EL (cell line): Measurements from ENCODE around the gene HSD17B2.

Experiments
- DNase-seq: peaks from one replicate; pipeline ENCODE4 v3.0.0-alpha.2; 2016

HSD17B2 gene

GRCh38 chr16:82020051-82020450 lies 15.0 kb upstream of the HSD17B2 start:
- DNase-seq: no peak

- DNase-seq: no peak
Measured at GRCh38 chr16:82023206-82023605, 11.8 kb upstream of the HSD17B2 start.

GRCh38 chr16:82024316-82024715 lies 10.7 kb upstream of the HSD17B2 start:
- DNase-seq: no peak

GRCh38 chr16:82024883-82025282 lies 10.2 kb upstream of the HSD17B2 start:
- no peak for DNase-seq

- DNase-seq: no peak
Measured at GRCh38 chr16:82027629-82028064, 7.4 kb upstream of the HSD17B2 start.

GRCh38 chr16:82031116-82032084 lies 3.7 kb upstream of the HSD17B2 start:
- DNase-seq: peak; percentile 60

- no peak for DNase-seq
Measured at GRCh38 chr16:82033006-82033405, 2.0 kb upstream of the HSD17B2 start.

GRCh38 chr16:82033683-82034300 lies 1.3 kb upstream of the HSD17B2 start:
- no peak for DNase-seq

GRCh38 chr16:82037251-82037650 lies 2.2 kb downstream of the HSD17B2 start:
- no peak for DNase-seq

- no peak for DNase-seq
Measured at GRCh38 chr16:82037666-82038065, 2.6 kb downstream of the HSD17B2 start.

GRCh38 chr16:82040296-82040695 lies 5.2 kb downstream of the HSD17B2 start:
- DNase-seq: no peak

- DNase-seq: no peak
Measured at GRCh38 chr16:82041542-82041941, 6.5 kb downstream of the HSD17B2 start.

GRCh38 chr16:82042144-82042543 lies 7.1 kb downstream of the HSD17B2 start:
- DNase-seq: no peak

GRCh38 chr16:82042846-82043245 lies 7.8 kb downstream of the HSD17B2 start:
- no peak for DNase-seq

- peak; percentile 67 for DNase-seq
Measured at GRCh38 chr16:82043680-82044584, 8.9 kb downstream of the HSD17B2 start.

GRCh38 chr16:82044585-82044911 lies 9.5 kb downstream of the HSD17B2 start:
- peak; percentile 7 for DNase-seq

- DNase-seq: no peak
Measured at GRCh38 chr16:82045465-82045864, 10.4 kb downstream of the HSD17B2 start.

GRCh38 chr16:82046541-82046940 lies 11.5 kb downstream of the HSD17B2 start:
- no peak for DNase-seq

GRCh38 chr16:82046941-82047340 lies 11.9 kb downstream of the HSD17B2 start:
- no peak for DNase-seq

GRCh38 chr16:82047374-82047773 lies 12.3 kb downstream of the HSD17B2 start:
- DNase-seq: no peak

GRCh38 chr16:82047787-82048186 lies 12.7 kb downstream of the HSD17B2 start:
- no peak for DNase-seq

GRCh38 chr16:82049484-82049883 lies 14.4 kb downstream of the HSD17B2 start:
- no peak for DNase-seq

- no peak for DNase-seq
Measured at GRCh38 chr16:82050506-82050905, 15.5 kb downstream of the HSD17B2 start.
